ENCODE measurements around the gene PCYT2. TPM values are rescaled to one million over a fixed set of nuclear protein-coding genes. Genes with fewer than 3 reads are reported as not detected.

PCYT2 gene
- total RNA-seq, 1 experiment from 2014 or later: 51.5 TPM

DNA sequence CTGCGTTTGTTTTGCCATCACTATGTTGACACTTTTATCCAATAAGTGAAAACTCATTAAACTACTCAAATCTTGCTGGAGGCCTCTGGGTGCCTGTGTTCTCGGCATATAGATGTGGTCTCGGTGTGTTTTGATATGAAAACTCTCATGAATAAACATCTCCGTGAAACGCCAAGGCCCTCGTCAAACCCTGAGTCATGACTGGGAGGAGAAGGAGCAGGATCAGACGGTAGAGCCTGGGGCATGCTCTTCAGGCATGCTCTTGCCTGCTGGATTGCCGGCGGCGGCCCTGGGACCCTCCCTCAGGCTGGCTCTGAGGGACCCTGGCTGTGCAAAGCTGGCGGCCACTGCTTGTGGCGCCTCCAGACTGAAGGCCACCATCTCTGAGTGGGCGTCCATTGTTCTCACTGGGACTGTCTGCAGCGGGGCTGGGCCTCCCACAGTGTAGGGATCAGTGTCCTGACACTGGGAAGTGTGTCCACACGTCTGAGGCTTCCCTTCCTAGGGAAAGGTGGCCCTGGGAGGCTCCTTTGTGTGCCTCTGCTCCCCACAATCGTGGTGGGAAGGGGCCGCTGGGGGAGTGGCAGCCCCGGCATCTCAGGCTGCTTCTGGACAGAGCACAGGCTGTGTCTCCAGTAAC lies 10.9 kb downstream of the PCYT2 start:
- no peaks in the 10 kb centered on the region for H3K9me2 ChIP-seq (ENCODE audit: insufficient read depth)
- H3K9ac ChIP-seq (ENCODE audit: low read length): no peak overlapping the region
- H3K4me3 ChIP-seq (replicated peaks in 1 of 2; ENCODE audit: low read depth in 1 of 2, low read length in 2 of 2): no peak overlapping the region
- H3K27ac ChIP-seq (ENCODE audit: low read depth, low read length): no peak overlapping the region
- CTCF ChIA-PET: no interaction called here
- no peak overlapping the region for H2AFZ ChIP-seq (ENCODE audit: low read depth, low read length, poor library complexity, severe bottlenecking)
- POLR2A ChIA-PET: no interaction called here
- peaks cover 6 to 27% of the 10 kb centered on the region in 2 experiments; a peak in 2 of 4 replicates for H3K36me3 ChIP-seq (ENCODE audit: control insufficient read depth in 1 of 2, insufficient read depth in 2 of 2, low read length in 2 of 2)
- H3K79me2 ChIP-seq (ENCODE audit: insufficient read depth, low read length): peaks cover 3% of the 10 kb centered on the region; the same call in 1 of the 2 replicates
- intact Hi-C loops (cut with micrococcal nuclease): no loop called here
- no peak for DNase-seq (ENCODE audit: low read depth, low spot score)
- RAD21 ChIA-PET (ENCODE audit: low non-redundant PET in 1 of 2, low total read pairs in 2 of 2, uncharacterized antibody in 2 of 2, unreplicated experiment in 2 of 2): no interaction called here
- TF ChIP-seq YY1 (IDR thresholded peaks at IDR 0.05; ENCODE audit: extremely low read depth, insufficient replicate concordance, low read depth, low read length) (no peak), TCF7L2 (IDR thresholded peaks at IDR 0.05; ENCODE audit: borderline replicate concordance, extremely low read depth, insufficient read depth, insufficient read length) (no peak), POLR2AphosphoS5 (IDR thresholded peaks at IDR 0.05; ENCODE audit: low read depth, low read length) (no peak), JUND (IDR thresholded peaks at IDR 0.05) (no peak), ZFX (IDR thresholded peaks at IDR 0.05) (no peak), POLR2A (IDR thresholded peaks at IDR 0.05; ENCODE audit: borderline replicate concordance, extremely low read depth, insufficient read depth, insufficient read length) (no peak), CBX3 (IDR thresholded peaks at IDR 0.05; ENCODE audit: low read depth) (no peak), ZNF274 (IDR thresholded peaks at IDR 0.05; ENCODE audit: low read depth, low read length) (no peak), SIN3A (IDR thresholded peaks at IDR 0.05; ENCODE audit: low read depth) (no peak), SRF (IDR thresholded peaks at IDR 0.05; ENCODE audit: low read depth) (no peak), ELF1 (IDR thresholded peaks at IDR 0.05; ENCODE audit: borderline replicate concordance, low read depth) (no peak), EGR1 (IDR thresholded peaks at IDR 0.05; ENCODE audit: low read depth) (no peak), EZH2 (IDR thresholded peaks at IDR 0.05) (no peak), CEBPB (IDR thresholded peaks at IDR 0.05; ENCODE audit: low read depth) (no peak), EZH2phosphoT487 (IDR thresholded peaks at IDR 0.05; ENCODE audit: borderline replicate concordance) (no peak), RAD21 (IDR thresholded peaks at IDR 0.05; ENCODE audit: low read depth) (no peak)
- TF ChIP-seq, protein P1, sequence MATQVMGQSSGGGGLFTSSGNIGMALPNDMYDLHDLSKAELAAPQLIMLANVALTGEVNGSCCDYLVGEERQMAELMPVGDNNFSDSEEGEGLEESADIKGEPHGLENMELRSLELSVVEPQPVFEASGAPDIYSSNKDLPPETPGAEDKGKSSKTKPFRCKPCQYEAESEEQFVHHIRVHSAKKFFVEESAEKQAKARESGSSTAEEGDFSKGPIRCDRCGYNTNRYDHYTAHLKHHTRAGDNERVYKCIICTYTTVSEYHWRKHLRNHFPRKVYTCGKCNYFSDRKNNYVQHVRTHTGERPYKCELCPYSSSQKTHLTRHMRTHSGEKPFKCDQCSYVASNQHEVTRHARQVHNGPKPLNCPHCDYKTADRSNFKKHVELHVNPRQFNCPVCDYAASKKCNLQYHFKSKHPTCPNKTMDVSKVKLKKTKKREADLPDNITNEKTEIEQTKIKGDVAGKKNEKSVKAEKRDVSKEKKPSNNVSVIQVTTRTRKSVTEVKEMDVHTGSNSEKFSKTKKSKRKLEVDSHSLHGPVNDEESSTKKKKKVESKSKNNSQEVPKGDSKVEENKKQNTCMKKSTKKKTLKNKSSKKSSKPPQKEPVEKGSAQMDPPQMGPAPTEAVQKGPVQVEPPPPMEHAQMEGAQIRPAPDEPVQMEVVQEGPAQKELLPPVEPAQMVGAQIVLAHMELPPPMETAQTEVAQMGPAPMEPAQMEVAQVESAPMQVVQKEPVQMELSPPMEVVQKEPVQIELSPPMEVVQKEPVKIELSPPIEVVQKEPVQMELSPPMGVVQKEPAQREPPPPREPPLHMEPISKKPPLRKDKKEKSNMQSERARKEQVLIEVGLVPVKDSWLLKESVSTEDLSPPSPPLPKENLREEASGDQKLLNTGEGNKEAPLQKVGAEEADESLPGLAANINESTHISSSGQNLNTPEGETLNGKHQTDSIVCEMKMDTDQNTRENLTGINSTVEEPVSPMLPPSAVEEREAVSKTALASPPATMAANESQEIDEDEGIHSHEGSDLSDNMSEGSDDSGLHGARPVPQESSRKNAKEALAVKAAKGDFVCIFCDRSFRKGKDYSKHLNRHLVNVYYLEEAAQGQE (IDR thresholded peaks at IDR 0.05; ENCODE audit: low read depth): no peak
- TF ChIP-seq, protein P2, sequence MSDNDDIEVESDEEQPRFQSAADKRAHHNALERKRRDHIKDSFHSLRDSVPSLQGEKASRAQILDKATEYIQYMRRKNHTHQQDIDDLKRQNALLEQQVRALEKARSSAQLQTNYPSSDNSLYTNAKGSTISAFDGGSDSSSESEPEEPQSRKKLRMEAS (IDR thresholded peaks at IDR 0.05): no peak
- TF ChIP-seq, protein P3, sequence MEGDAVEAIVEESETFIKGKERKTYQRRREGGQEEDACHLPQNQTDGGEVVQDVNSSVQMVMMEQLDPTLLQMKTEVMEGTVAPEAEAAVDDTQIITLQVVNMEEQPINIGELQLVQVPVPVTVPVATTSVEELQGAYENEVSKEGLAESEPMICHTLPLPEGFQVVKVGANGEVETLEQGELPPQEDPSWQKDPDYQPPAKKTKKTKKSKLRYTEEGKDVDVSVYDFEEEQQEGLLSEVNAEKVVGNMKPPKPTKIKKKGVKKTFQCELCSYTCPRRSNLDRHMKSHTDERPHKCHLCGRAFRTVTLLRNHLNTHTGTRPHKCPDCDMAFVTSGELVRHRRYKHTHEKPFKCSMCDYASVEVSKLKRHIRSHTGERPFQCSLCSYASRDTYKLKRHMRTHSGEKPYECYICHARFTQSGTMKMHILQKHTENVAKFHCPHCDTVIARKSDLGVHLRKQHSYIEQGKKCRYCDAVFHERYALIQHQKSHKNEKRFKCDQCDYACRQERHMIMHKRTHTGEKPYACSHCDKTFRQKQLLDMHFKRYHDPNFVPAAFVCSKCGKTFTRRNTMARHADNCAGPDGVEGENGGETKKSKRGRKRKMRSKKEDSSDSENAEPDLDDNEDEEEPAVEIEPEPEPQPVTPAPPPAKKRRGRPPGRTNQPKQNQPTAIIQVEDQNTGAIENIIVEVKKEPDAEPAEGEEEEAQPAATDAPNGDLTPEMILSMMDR (IDR thresholded peaks at IDR 0.05 in 2 of 3, conservative IDR thresholded peaks at IDR 0.05 in 1 of 3; ENCODE audit: borderline replicate concordance in 1 of 3, insufficient read depth in 1 of 3, low read depth in 2 of 3, low read length in 2 of 3): no peak
- TF ChIP-seq, protein P4, sequence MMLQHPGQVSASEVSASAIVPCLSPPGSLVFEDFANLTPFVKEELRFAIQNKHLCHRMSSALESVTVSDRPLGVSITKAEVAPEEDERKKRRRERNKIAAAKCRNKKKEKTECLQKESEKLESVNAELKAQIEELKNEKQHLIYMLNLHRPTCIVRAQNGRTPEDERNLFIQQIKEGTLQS (IDR thresholded peaks at IDR 0.05): no peak
- H3K4me1 ChIP-seq (ENCODE audit: control insufficient read depth in 1 of 2, insufficient read depth in 2 of 2, low read length in 2 of 2): peaks cover 24 to 52% of the 10 kb centered on the region in 2 experiments
- H3K4me2 ChIP-seq (ENCODE audit: low read length): no peak overlapping the region
- no TSS peak for BruUV-seq (replicated peaks)
- H4K20me1 ChIP-seq (ENCODE audit: insufficient read depth): no peaks in the 10 kb centered on the region
- no peaks in the 10 kb centered on the region for H3K9me3 ChIP-seq (ENCODE audit: control insufficient read depth in 1 of 2, insufficient read depth in 1 of 2, low read depth in 1 of 2, low read length in 2 of 2)
- ATAC-seq: no peak
- H3K27me3 ChIP-seq (ENCODE audit: insufficient read depth, low read length): no peaks in the 10 kb centered on the region
